OCI-LY1 (cell line): ENCODE measurements around the gene TPP1.

ENCODE experiments used
- H2AFZ ChIP-seq: fragments of 200-600 bp; sonication (generic), shearing (Covaris generic); 2 replicates; pipeline ENCODE4 v1.6.0; 2014; ENCODE audit warnings: antibody characterized with exemption, mild to moderate bottlenecking, low read length
- H3F3A ChIP-seq: fragments of 200-600 bp; sonication (generic), shearing (Covaris generic); 2 replicates; pipeline ENCODE4 v1.6.0; 2014; ENCODE audit warnings: mild to moderate bottlenecking, antibody characterized with exemption, low read length, moderate library complexity; ENCODE audit not compliant: insufficient read depth
- H3K27ac ChIP-seq: fragments of 200-600 bp; sonication (generic); 2 replicates; pipeline ENCODE4 v1.5.1; 2014; ENCODE audit warnings: low read length, mixed run types, mild to moderate bottlenecking, low read depth; ENCODE audit not compliant: poor library complexity, severe bottlenecking
- H3K27me3 ChIP-seq: fragments of 200-600 bp; sonication (generic); 2 replicates; pipeline ENCODE4 v1.6.0; 2014; ENCODE audit warnings: antibody characterized with exemption, mild to moderate bottlenecking, low read length, moderate library complexity; ENCODE audit not compliant: insufficient read depth
- H3K36me3 ChIP-seq: fragments of 200-600 bp; sonication (generic); 2 replicates; pipeline ENCODE4 v1.6.1; 2014; ENCODE audit warnings: mild to moderate bottlenecking, antibody characterized with exemption, low read length, moderate library complexity, mixed read lengths; ENCODE audit not compliant: insufficient read depth
- H3K4me1 ChIP-seq: fragments of 200-600 bp; sonication (generic); 2 replicates; pipeline ENCODE4 v1.5.1; 2014; ENCODE audit warnings: mild to moderate bottlenecking, low read length, moderate library complexity; ENCODE audit not compliant: insufficient read depth, severe bottlenecking
- H3K4me2 ChIP-seq: fragments of 200-600 bp; sonication (generic), shearing (Covaris generic); 2 replicates; pipeline ENCODE4 v1.6.1; 2014; ENCODE audit warnings: low read length
- H3K4me3 ChIP-seq: fragments of 200-600 bp; sonication (generic); 2 replicates; pipeline ENCODE4 v1.5.1; 2014; ENCODE audit warnings: low read length, low read depth, mild to moderate bottlenecking, mixed read lengths; ENCODE audit not compliant: poor library complexity, severe bottlenecking
- H3K79me2 ChIP-seq: fragments of 200-600 bp; shearing (Covaris generic); 2 replicates; pipeline ENCODE4 v1.6.1; 2016; ENCODE audit warnings: mixed run types, low read length, mixed read lengths; ENCODE audit not compliant: insufficient read depth
- H3K9ac ChIP-seq: fragments of 200-600 bp; sonication (generic), shearing (Covaris generic); 2 replicates; pipeline ENCODE4 v1.6.1; 2014; ENCODE audit warnings: mild to moderate bottlenecking, low read length, mixed read lengths
- H3K9me2 ChIP-seq: fragments of 200-600 bp; sonication (generic), shearing (Covaris generic); 2 replicates; pipeline ENCODE4 v1.6.1; 2014; ENCODE audit warnings: low read depth, mild to moderate bottlenecking, low read length, mixed read lengths
- H3K9me3 ChIP-seq: fragments of 200-600 bp; shearing (Covaris generic); 2 replicates; pipeline ENCODE4 v1.6.1; 2014; ENCODE audit warnings: low read length, mixed read lengths
- H4K20me1 ChIP-seq: fragments of 200-600 bp; sonication (generic), shearing (Covaris generic); 2 replicates; pipeline ENCODE4 v1.6.0; 2016; ENCODE audit warnings: mild to moderate bottlenecking, low read length; ENCODE audit not compliant: insufficient read depth
- EZH2 ChIP-seq: fragments of 200-600 bp; sonication (generic), shearing (Covaris generic); IDR thresholded peaks from 2 replicates; pipeline ENCODE4 v1.8.0; 2017; ENCODE audit warnings: borderline replicate concordance, mixed run types, mild to moderate bottlenecking, antibody characterized with exemption, low read length, moderate library complexity, mixed read lengths
- TF ChIP-seq, protein P1 (sequence below): fragments of 200-600 bp; sonication (generic), shearing (Covaris generic); IDR thresholded peaks from 2 replicates; pipeline ENCODE4 v1.5.1; 2017; ENCODE audit warnings: mild to moderate bottlenecking, antibody characterized with exemption, low read length, moderate library complexity, mixed read lengths

Gene TPP1

DNA sequence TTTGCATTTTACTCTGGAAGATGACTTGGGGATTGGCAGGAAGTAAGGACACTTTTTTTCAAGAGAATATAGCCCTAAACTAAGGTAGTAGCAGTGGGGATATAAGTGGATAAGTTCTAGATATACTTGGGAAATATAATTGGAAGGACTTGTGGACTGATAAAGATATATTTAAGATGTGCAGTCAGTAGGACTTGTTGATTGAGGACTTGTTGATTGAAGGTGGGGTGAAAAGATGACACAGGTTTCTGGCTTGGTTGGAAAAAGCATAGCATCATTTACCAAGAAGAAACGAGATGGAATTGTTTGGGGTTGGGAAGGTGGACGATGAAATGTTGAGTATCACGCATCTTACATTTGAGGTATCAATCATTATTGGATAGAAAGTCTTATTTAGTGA lies 5.7 kb downstream of the TPP1 start:
- Histone ChIP-seq H4K20me1 (no peaks in the 10 kb centered on the region), H3K36me3 (peaks cover 33% of the 10 kb centered on the region), H3K4me2 (no peak overlapping the region), H3K27ac (no peak overlapping the region), H3K9ac (no peak overlapping the region), H3K4me1 (peaks cover 26% of the 10 kb centered on the region), H2AFZ (no peak overlapping the region), H3K4me3 (no peak overlapping the region), H3F3A (no peaks in the 10 kb centered on the region), H3K9me2 (no peaks in the 10 kb centered on the region), H3K79me2 (no peaks in the 10 kb centered on the region; the same call in 1 of the 2 replicates), H3K9me3 (no peaks in the 10 kb centered on the region), H3K27me3 (no peaks in the 10 kb centered on the region)
- TF ChIP-seq, protein P1, sequence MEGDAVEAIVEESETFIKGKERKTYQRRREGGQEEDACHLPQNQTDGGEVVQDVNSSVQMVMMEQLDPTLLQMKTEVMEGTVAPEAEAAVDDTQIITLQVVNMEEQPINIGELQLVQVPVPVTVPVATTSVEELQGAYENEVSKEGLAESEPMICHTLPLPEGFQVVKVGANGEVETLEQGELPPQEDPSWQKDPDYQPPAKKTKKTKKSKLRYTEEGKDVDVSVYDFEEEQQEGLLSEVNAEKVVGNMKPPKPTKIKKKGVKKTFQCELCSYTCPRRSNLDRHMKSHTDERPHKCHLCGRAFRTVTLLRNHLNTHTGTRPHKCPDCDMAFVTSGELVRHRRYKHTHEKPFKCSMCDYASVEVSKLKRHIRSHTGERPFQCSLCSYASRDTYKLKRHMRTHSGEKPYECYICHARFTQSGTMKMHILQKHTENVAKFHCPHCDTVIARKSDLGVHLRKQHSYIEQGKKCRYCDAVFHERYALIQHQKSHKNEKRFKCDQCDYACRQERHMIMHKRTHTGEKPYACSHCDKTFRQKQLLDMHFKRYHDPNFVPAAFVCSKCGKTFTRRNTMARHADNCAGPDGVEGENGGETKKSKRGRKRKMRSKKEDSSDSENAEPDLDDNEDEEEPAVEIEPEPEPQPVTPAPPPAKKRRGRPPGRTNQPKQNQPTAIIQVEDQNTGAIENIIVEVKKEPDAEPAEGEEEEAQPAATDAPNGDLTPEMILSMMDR, result no peak
- no peak for TF ChIP-seq EZH2

DNA sequence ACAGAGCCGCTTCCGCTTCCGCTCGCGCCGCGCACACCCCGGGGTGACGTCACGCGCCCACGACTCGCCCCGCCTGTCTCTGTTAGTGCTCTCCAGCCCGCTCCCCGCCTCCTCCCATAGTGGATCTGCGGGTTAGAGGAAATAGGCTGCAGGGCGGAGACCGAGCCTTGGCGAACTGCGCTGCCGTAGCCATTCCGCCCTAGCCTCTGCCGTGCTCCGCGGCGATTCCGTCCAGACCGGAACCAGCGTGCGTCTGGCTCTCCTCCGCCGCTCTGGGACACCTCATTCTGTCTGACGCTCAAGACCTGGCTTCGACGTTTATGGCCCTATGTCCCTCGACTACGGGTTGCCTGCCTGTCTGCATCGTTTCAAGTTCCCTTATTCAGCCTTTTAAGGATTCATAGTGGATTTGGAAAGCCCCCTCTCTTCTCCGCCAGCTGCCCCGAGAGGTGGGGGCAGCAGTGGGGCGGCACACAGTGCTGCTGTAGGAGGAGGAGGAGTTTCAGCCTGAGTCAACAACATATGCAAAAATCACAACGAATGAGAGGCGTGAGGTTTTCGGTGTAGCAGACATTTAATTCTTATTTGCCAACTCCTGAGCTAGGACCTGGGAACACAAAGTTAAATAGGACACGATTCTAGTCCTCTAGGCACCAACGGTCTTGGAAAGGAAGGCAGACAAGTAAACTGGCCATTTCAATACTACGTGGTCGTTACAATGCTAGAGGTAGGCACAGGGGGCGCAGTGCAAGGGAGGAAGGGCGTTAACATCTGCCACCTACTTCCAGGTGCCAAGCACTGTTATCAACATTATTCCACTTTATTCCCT lies 6.8 kb downstream of the TPP1 start, which contains the start of gene TAF10:
Gene TAF10, minus strand, starts transcription at position 4 of the 829 bp plus-strand sequence. CDS start 27 bp downstream, outside the sequence.
- no peaks in the 10 kb centered on the region for H4K20me1 ChIP-seq

DNA sequence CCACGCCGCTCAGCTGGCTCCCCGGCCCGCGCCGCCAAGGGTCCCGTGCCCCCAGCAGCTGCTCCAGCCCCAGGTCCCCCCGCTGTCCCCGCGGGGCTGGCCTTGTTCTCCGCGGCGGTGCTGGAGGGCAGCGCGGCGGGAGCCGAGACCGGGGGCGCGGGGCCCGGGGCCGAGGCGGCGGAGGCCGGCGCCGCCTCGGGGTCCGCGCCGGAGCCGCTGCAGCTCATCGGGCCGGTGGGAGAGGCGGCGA lies 7.3 kb downstream of the TPP1 start:
- H3K4me2 ChIP-seq, result peak overlapping the region; percentile 87

More for the DNA sequence above, 6.8 kb downstream of the TPP1 start, which contains the start of gene TAF10:
- Histone ChIP-seq H3K9me2 (no peaks in the 10 kb centered on the region), H3K27ac (peak within 1 kb of the TSS; percentile 91), H3K9ac (peak within 1 kb of the TSS; percentile 89), H2AFZ (no peak within 1 kb of the TSS), H3K4me3 (peak within 1 kb of the TSS; percentile 91), H3K4me1 (peaks cover 20% of the 10 kb centered on the region), H3K4me2 (peak within 1 kb of the TSS; percentile 87), H3K9me3 (no peaks in the 10 kb centered on the region), H3K27me3 (no peaks in the 10 kb centered on the region), H3K36me3 (peaks cover 44% of the 10 kb centered on the region), H3K79me2 (no peaks in the 10 kb centered on the region; the same call in 1 of the 2 replicates), H3F3A (peaks cover 2% of the 10 kb centered on the region; the same call in 1 of the 2 replicates)
- TF ChIP-seq EZH2, result no peak
- TF ChIP-seq, protein P1, result peak; percentile 85

More for the DNA sequence above, 7.3 kb downstream of the TPP1 start:
- Histone ChIP-seq H3F3A (peaks cover 4% of the 10 kb centered on the region; the same call in 1 of the 2 replicates), H3K9ac (peak overlapping the region; percentile 89), H2AFZ (no peak overlapping the region), H4K20me1 (no peaks in the 10 kb centered on the region), H3K27me3 (no peaks in the 10 kb centered on the region), H3K27ac (no peak overlapping the region), H3K9me2 (no peaks in the 10 kb centered on the region), H3K9me3 (no peaks in the 10 kb centered on the region), H3K36me3 (peaks cover 45% of the 10 kb centered on the region), H3K4me3 (peak overlapping the region; percentile 91), H3K79me2 (no peaks in the 10 kb centered on the region; the same call in 1 of the 2 replicates), H3K4me1 (peaks cover 26% of the 10 kb centered on the region)
- TF ChIP-seq, protein P1, result no peak
- TF ChIP-seq EZH2, result no peak
